Activated CD4-positive, alpha-beta T cell treated with anti-CD3 and anti-CD28 coated beads for 36 hours (primary cell): ENCODE data around the gene FAM81A. TPM values are rescaled to one million over a fixed set of nuclear protein-coding genes. Genes with fewer than 3 reads are reported as not detected.
"Not testable (repeated sequence)": the region's sequence is repeated elsewhere in the genome, so short reads cannot be mapped to it uniquely, and the experiment has no call there.

Experiments used
- ATAC-seq: fragments of 200-7000 bp; cut with Tn5 transposase; one replicate; pipeline ENCODE4 v1.10.0; 2021; ENCODE audit warnings: mild to moderate bottlenecking, moderate library complexity
- CTCF ChIA-PET: fragments of 350-600 bp; sonication (Branson Sonifier 250); formaldehyde crosslinking; loops from one replicate; lab custom pipeline; 2021; ENCODE audit warnings: antibody characterized with exemption; lab: Charles Lee
- POLR2A ChIA-PET: fragments of 350-600 bp; sonication (Branson Sonifier 250); formaldehyde crosslinking; loops from one replicate; lab custom pipeline; 2021; ENCODE audit warnings: antibody characterized with exemption, inconsistent platforms; lab: Charles Lee
- DNase-seq: peaks from one replicate; pipeline ENCODE4 v3.0.0-alpha.2; 2020
- H3K27ac Mint-ChIP-seq: one replicate; pipeline ENCODE4 v1.8.0; 2021; ENCODE audit warnings: mixed read lengths
- H3K27me3 Mint-ChIP-seq: one replicate; pipeline ENCODE4 v1.8.0; 2021; ENCODE audit warnings: mixed read lengths
- H3K36me3 Mint-ChIP-seq: one replicate; pipeline ENCODE4 v1.8.0; 2021; ENCODE audit warnings: low read depth, mixed read lengths
- H3K4me1 Mint-ChIP-seq: one replicate; pipeline ENCODE4 v1.8.0; 2021; ENCODE audit warnings: mixed read lengths
- H3K4me3 Mint-ChIP-seq: one replicate; pipeline ENCODE4 v1.8.0; 2021; ENCODE audit warnings: mild to moderate bottlenecking, moderate library complexity, mixed read lengths
- H3K9me3 Mint-ChIP-seq: one replicate; pipeline ENCODE4 v1.8.0; 2021; ENCODE audit warnings: low read depth, mixed read lengths
- intact Hi-C, 2 experiments: fragments of 100-400 bp; cut with DNase I in 1 of 2; cut with micrococcal nuclease in 1 of 2; formaldehyde crosslinking; loops; one replicate each; pipeline versions ENCODE4 v1.14.2 to v1.15.1; 2022 to 2024; cut with DNase I, micrococcal nuclease
- total RNA-seq, 2 experiments: library from RNA; stranded (reverse); gene quantifications; one replicate each; pipeline ENCODE4 v1.2.3, GENCODE V29; 2021

Gene FAM81A
- total RNA-seq, 2 experiments from 2014 or later: 0.26 to 0.57 TPM

DNA sequence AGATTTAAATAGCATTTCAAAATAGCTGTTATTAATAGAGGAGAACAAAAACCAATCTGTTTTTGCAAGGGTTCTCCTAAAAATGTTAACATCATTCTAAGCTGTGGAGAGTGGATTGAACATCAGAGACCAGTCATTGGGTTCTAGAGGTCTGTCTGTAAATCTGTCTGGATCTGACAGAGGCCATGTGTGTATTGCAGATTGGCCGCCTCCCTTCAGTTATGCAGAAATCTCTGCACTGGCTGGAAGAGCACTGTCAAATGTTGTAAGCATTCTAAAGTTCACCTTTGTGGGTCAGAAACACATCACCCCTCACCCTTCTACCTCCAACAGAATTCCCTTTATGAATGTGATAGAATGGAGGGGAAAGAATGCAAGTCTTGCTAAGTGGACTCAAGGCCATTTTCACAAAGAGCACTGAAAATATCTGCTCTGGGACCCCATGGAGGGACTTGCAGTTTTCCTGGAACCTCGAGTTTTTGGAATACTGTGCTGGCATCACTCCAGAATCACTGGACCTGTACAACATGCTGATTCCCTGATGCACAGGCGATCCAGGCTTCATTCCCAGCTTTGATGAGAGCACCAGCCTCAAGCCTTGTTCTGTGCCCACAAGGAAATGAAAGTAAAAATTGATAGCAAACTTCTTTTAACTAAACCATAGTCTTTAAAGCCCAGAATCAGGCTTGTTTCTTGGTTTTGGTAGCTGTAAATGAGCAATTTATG lies 8.4 kb downstream of the FAM81A start:
- no peak overlapping the region for H3K4me3 Mint-ChIP-seq
- H3K36me3 Mint-ChIP-seq: no peaks in the 10 kb centered on the region
- CTCF ChIA-PET: interaction anchor here (0.6 to 0.7 kb wide), 2 partner anchors 64 to 1459 kb away, joined by 3 to 5 read pairs; no protein-coding TSS in a partner anchor
- ATAC-seq (no peak), DNase-seq (no peak)
- intact Hi-C loops: no loop called here
- H3K4me1 Mint-ChIP-seq: no peaks in the 10 kb centered on the region
- H3K27ac Mint-ChIP-seq: no peak overlapping the region
- H3K9me3 Mint-ChIP-seq: no peaks in the 10 kb centered on the region
- no peaks in the 10 kb centered on the region for H3K27me3 Mint-ChIP-seq
- POLR2A ChIA-PET: no interaction called here

- no peak for ATAC-seq
- H3K4me1 Mint-ChIP-seq: no peaks in the 10 kb centered on the region
- no peaks in the 10 kb centered on the region for H3K9me3 Mint-ChIP-seq
- no peak overlapping the region for H3K4me3 Mint-ChIP-seq
- no peaks in the 10 kb centered on the region for H3K36me3 Mint-ChIP-seq
- ChIA-PET CTCF (interaction anchor here (0.7 kb wide), 1 partner anchor 65 kb away, joined by 3 read pairs; no protein-coding TSS in a partner anchor), POLR2A (no interaction called here)
- DNase-seq: no peak
- intact Hi-C loops: no loop called here
- no peak overlapping the region for H3K27ac Mint-ChIP-seq
- no peaks in the 10 kb centered on the region for H3K27me3 Mint-ChIP-seq
These were observed 9.4 kb downstream of the FAM81A start for GRCh38 chr15:59447367-59447766.

DNA sequence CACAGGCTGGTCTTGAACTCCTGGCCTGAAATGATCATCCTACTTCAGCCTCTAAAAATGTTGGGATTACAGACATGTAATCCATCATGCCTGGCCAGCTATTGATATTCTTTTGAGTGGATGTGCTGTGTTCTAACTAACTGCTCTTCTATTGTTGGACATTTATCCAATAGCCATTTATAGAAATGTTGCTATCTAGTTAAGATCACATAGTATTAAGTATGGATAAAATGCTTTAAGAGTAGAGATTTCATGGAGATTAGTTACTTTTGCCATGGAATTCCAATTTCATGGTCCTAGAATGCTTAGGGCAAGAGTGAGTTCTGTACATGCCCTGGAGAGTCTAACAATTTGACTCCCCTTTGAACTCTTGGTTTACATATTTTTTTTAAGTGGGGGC lies 10.9 kb downstream of the FAM81A start:
- ChIA-PET POLR2A (no interaction called here), CTCF (interaction anchor here (0.6 kb wide), 1 partner anchor 149 kb away, joined by 6 read pairs; no protein-coding TSS in a partner anchor)
- no peak for ATAC-seq
- Mint-ChIP-seq H3K36me3 (no peaks in the 10 kb centered on the region), H3K27me3 (no peaks in the 10 kb centered on the region), H3K9me3 (no peaks in the 10 kb centered on the region), H3K27ac (no peak overlapping the region), H3K4me1 (no peaks in the 10 kb centered on the region), H3K4me3 (no peak overlapping the region)
- intact Hi-C loops: no loop called here
- no peak for DNase-seq

DNA sequence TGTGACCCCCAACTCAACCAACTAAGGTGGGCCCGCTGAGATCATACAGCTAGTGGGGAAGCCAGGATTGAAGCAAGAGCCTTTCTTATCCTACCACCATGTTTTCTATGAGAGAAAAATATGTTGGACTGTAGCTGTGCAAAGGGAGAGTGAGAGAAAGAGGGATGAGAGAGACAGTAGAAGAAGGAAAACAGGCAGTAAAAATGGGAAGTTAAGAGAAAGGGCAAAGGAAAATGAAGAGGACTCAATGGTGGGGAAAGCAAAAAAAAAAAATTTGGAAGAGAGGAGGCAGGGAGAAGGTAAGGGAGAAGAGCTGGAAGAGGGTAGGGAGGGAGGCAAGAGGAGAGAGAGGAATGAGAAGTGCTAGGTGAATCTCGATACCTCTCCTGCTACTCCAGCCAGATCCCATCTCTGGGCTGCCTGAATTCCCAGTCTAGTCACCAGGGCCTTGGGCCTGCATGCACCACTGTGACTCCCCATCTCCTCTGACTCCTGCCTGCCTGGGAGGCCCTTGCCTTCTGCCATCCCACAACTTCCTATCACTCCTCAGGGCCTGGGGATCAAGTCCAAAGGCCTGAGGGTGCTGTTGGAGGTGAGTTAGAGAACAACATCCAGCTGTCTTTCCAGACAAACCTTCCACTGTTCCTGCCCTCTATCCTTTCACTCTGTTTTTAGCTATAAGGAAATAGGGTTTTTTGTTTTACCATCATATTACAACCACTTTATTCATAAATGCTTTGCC lies 15.7 kb downstream of the FAM81A start:
- H3K9me3 Mint-ChIP-seq: no peaks in the 10 kb centered on the region
- H3K36me3 Mint-ChIP-seq: no peaks in the 10 kb centered on the region
- H3K4me1 Mint-ChIP-seq: no peaks in the 10 kb centered on the region
- CTCF ChIA-PET: interaction anchor here (0.6 to 1.2 kb wide), 2 partner anchors 41 to 65 kb away, joined by 3 read pairs; no protein-coding TSS in a partner anchor
- H3K4me3 Mint-ChIP-seq: no peak overlapping the region
- no peak overlapping the region for H3K27ac Mint-ChIP-seq
- intact Hi-C loops: no loop called here
- POLR2A ChIA-PET: no interaction called here
- no peaks in the 10 kb centered on the region for H3K27me3 Mint-ChIP-seq
- ATAC-seq (no peak), DNase-seq (no peak)

DNA sequence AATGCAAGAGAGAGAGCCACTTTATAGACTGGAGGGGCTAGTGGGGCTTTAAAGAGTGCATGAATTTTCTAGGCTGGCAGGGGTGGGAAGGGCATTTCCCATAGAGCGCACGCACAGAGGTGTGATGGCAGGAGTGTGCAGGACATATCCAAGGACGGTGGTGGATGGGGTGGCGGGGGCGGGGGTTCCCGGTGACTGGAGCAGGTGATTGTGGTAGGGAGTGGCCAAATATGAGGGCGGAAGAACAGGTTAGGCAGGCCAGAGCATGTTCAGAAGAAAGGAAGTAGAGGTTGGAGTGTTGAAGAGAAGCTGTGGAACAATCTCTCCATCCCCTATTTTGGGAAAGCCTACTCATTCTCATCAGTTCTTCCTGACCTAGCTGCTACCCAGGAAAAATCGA lies 18.1 kb downstream of the FAM81A start:
- DNase-seq: no peak
- Mint-ChIP-seq H3K4me3 (no peak overlapping the region), H3K27ac (no peak overlapping the region), H3K36me3 (no peaks in the 10 kb centered on the region), H3K4me1 (no peaks in the 10 kb centered on the region), H3K27me3 (no peaks in the 10 kb centered on the region), H3K9me3 (no peaks in the 10 kb centered on the region)
- ChIA-PET POLR2A (no interaction called here), CTCF (no interaction called here)
- intact Hi-C loops: no loop called here
- no peak for ATAC-seq

DNA sequence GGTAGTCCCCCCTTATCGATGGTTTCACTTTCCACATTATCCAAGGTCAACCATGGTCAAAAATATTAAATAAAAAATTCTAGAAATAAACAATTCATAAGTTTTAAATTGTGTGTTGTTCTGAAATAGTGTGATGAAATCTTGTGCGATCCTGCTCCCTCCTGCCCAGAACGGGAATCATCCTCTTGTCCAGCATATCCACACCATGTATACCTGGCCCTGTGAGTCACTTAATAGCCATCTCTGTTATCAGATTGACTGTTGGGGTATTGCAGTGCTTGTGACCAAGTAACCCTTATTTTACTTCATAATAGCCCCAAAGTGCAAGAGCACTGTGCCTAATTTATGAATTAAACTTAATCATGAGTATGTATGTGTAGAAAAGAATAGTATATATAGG lies 19.1 kb downstream of the FAM81A start:
- no peak overlapping the region for H3K27ac Mint-ChIP-seq
- DNase-seq: no peak
- no peak for ATAC-seq
- H3K36me3 Mint-ChIP-seq: no peaks in the 10 kb centered on the region
- ChIA-PET CTCF (no interaction called here), POLR2A (no interaction called here)
- H3K4me1 Mint-ChIP-seq: no peaks in the 10 kb centered on the region
- peaks cover 3% of the 10 kb centered on the region for H3K9me3 Mint-ChIP-seq
- H3K4me3 Mint-ChIP-seq: no peak overlapping the region
- peaks cover 2% of the 10 kb centered on the region for H3K27me3 Mint-ChIP-seq
- intact Hi-C loops: no loop called here

- ATAC-seq: no peak
- POLR2A ChIA-PET: no interaction called here
- H3K9me3 Mint-ChIP-seq: peaks cover 3% of the 10 kb centered on the region
These were observed 23.5 kb downstream of the FAM81A start for GRCh38 chr15:59461521-59461920.

GRCh38 chr15:59473226-59473625 lies 35.2 kb downstream of the FAM81A start:
- no peak for ATAC-seq
- ChIA-PET CTCF (no interaction called here), POLR2A (no interaction called here)
- Mint-ChIP-seq H3K27me3 (peaks cover 12% of the 10 kb centered on the region), H3K4me3 (no peak overlapping the region), H3K36me3 (no peaks in the 10 kb centered on the region), H3K4me1 (no peaks in the 10 kb centered on the region), H3K9me3 (no peaks in the 10 kb centered on the region), H3K27ac (no peak overlapping the region)
- no peak for DNase-seq
- intact Hi-C loops: no loop called here

More at GRCh38 chr15:59461521-59461920, 23.5 kb downstream of the FAM81A start:
- H3K27ac Mint-ChIP-seq: no peak overlapping the region
- peaks cover 10% of the 10 kb centered on the region for H3K27me3 Mint-ChIP-seq
- H3K4me1 Mint-ChIP-seq: no peaks in the 10 kb centered on the region
- H3K36me3 Mint-ChIP-seq: no peaks in the 10 kb centered on the region
- no peak for DNase-seq
- intact Hi-C loops: no loop called here
- no peak overlapping the region for H3K4me3 Mint-ChIP-seq
- CTCF ChIA-PET: no interaction called here

DNA sequence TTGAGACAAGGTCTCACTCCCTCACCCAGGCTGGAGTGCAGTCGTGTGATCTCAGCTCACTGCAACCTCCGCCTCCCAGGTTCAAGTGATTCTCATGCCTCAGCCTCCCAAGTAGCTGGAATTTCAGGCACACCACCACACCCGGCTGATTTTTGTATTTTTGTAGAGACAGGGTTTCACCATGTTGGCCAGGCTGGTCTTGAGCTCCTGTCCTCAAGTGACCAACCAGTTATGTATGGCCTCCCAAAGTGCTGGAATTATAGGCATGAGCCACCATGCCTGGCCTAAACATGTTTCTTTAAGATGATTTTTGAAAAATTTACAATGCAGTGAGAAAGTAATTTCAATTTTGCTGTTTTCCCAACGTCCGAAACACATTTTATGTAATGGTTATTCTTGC lies 37.2 kb downstream of the FAM81A start:
- intact Hi-C loops, H3K9me3 Mint-ChIP-seq, H3K27me3 Mint-ChIP-seq, H3K4me3 Mint-ChIP-seq, H3K36me3 Mint-ChIP-seq, H3K4me1 Mint-ChIP-seq, CTCF ChIA-PET, DNase-seq, H3K27ac Mint-ChIP-seq, ATAC-seq: not testable (repeated sequence)
- POLR2A ChIA-PET: interaction anchor here (0.6 kb wide), 1 partner anchor 15 kb away, joined by 6 read pairs; no protein-coding TSS in a partner anchor

DNA sequence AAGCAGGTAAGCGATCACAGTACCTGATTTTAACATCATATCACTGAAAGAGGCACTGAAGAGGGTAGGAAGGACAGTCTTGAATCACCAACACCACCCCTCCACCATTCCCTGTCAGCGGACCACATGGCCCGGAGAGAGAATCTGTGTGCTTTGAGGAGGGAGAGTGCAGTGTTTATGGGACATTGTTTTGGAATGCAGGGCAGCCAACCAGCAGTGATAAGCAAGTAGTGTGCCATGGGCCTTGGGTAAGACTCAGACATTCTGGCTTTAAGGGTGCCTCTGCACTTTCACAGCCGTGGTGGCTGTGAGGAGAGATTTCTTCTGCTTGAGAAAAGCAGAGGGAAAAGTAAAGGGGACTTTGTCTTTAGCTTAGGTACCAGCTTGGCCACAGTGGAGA lies 46.4 kb downstream of the FAM81A start:
- POLR2A ChIA-PET: no interaction called here
- peaks cover 1% of the 10 kb centered on the region for H3K9me3 Mint-ChIP-seq
- no peak overlapping the region for H3K4me3 Mint-ChIP-seq
- no peak overlapping the region for H3K27ac Mint-ChIP-seq
- intact Hi-C loops: no loop called here
- peaks cover 5% of the 10 kb centered on the region for H3K27me3 Mint-ChIP-seq
- CTCF ChIA-PET: no interaction called here
- no peaks in the 10 kb centered on the region for H3K36me3 Mint-ChIP-seq
- no peaks in the 10 kb centered on the region for H3K4me1 Mint-ChIP-seq
- ATAC-seq (no peak), DNase-seq (no peak)

GRCh38 chr15:59485036-59485435 lies 47.0 kb downstream of the FAM81A start:
- ChIA-PET CTCF (no interaction called here), POLR2A (no interaction called here)
- Mint-ChIP-seq H3K27me3 (peaks cover 4% of the 10 kb centered on the region), H3K4me1 (no peaks in the 10 kb centered on the region), H3K36me3 (no peaks in the 10 kb centered on the region), H3K4me3 (no peak overlapping the region), H3K27ac (no peak overlapping the region), H3K9me3 (peaks cover 3% of the 10 kb centered on the region)
- no peak for ATAC-seq
- no peak for DNase-seq
- intact Hi-C loops: no loop called here

GRCh38 chr15:59489485-59489884 lies 51.5 kb downstream of the FAM81A start:
- ATAC-seq, H3K36me3 Mint-ChIP-seq, H3K27me3 Mint-ChIP-seq, H3K9me3 Mint-ChIP-seq, H3K4me1 Mint-ChIP-seq, DNase-seq, H3K4me3 Mint-ChIP-seq, intact Hi-C loops, H3K27ac Mint-ChIP-seq: not testable (repeated sequence)
- ChIA-PET POLR2A (interaction anchor here (0.6 kb wide), 1 partner anchor 15 kb away, joined by 6 read pairs; no protein-coding TSS in a partner anchor), CTCF (interaction anchor here (0.6 kb wide), 1 partner anchor 839 kb away, joined by 3 read pairs; no protein-coding TSS in a partner anchor)
